Endothelial cell of umbilical vein (primary cell): ENCODE results near the gene MROH7. TPM values are rescaled to one million over a fixed set of nuclear protein-coding genes. Genes with fewer than 3 reads are reported as not detected.

Experiments used
- BruUV-seq: library from RNA; stranded (reverse); fragments of 400-500 nt; replicated peaks from 2 replicates; lab custom pipeline; 2021; lab: Mats Ljungman, UMichigan
- CTCF ChIA-PET: fragments of 300-600, 350-600 bp; sonication (Branson Sonifier 250); formaldehyde crosslinking; loops from one replicate; lab custom pipeline; 2021; ENCODE audit warnings: antibody characterized with exemption, inconsistent platforms; lab: Charles Lee
- POLR2A ChIA-PET: fragments of 300-600, 350-600 bp; sonication (Branson Sonifier 250); formaldehyde crosslinking; loops from one replicate; lab custom pipeline; 2021; ENCODE audit warnings: antibody characterized with exemption, inconsistent platforms; lab: Charles Lee
- DNase-seq: peaks from one replicate; pipeline ENCODE4 v3.0.0-alpha.2; 2011; ENCODE audit warnings: low read depth, low spot score
- FAIRE-seq: peaks from 2 replicates; lab custom pipeline; 2011; peaks lifted over from hg19 to GRCh38; lab: Jason Lieb, UNC
- H2AFZ ChIP-seq: 2 replicates; pipeline ENCODE4 v1.6.0; 2012; ENCODE audit warnings: low read depth, low read length, control low read depth, inconsistent platforms
- H3K27ac ChIP-seq: 2 replicates; pipeline ENCODE4 v1.5.1; 2011; ENCODE audit warnings: low read depth, mild to moderate bottlenecking, control low read depth, low read length, moderate library complexity; ENCODE audit not compliant: insufficient read depth
- H3K27me3 ChIP-seq, 2 experiments: 2 replicates each; pipeline versions ENCODE4 v1.6.0 to v1.6.1; 2011; ENCODE audit warnings: low read length in 2 of 2, mixed read lengths in 1 of 2; ENCODE audit not compliant: control insufficient read depth in 2 of 2, insufficient read depth in 2 of 2
- H3K36me3 ChIP-seq, 2 experiments: 2 replicates in 1 of 2; 3 replicates in 1 of 2; pipeline ENCODE4 v1.5.1; 2011; ENCODE audit warnings: low read length in 2 of 2, mild to moderate bottlenecking in 1 of 2, moderate library complexity in 1 of 2; ENCODE audit not compliant: control insufficient read depth in 2 of 2, insufficient read depth in 2 of 2; ENCODE audit errors: extremely low read depth in 1 of 2
- H3K4me1 ChIP-seq: 3 replicates; pipeline ENCODE4 v1.5.1; 2011; ENCODE audit warnings: mild to moderate bottlenecking, low read length; ENCODE audit not compliant: control insufficient read depth, insufficient read depth; ENCODE audit errors: extremely low read depth
- H3K4me2 ChIP-seq: 2 replicates; pipeline ENCODE4 v1.6.1; 2011; ENCODE audit warnings: low read length, control low read depth, mixed read lengths; ENCODE audit not compliant: insufficient read depth
- H3K4me3 ChIP-seq, 3 experiments: fragments of 200-600 bp in 1 of 3; sonication (generic), shearing (Covaris generic) in 1 of 3; replicated peaks in 1 of 3; 2 replicates each; pipeline ENCODE4 v1.5.1; 2011 to 2016; ENCODE audit warnings: control low read depth in 3 of 3, low read length in 3 of 3, mild to moderate bottlenecking in 2 of 3, inconsistent platforms in 1 of 3, low read depth in 1 of 3, moderate library complexity in 1 of 3; ENCODE audit not compliant: insufficient read depth in 1 of 3
- H3K79me2 ChIP-seq: 2 replicates; pipeline ENCODE4 v1.6.0; 2012; ENCODE audit warnings: low read length, inconsistent platforms; ENCODE audit not compliant: control insufficient read depth, insufficient read depth
- H3K9ac ChIP-seq: replicated peaks from 2 replicates; pipeline ENCODE3; 2011; ENCODE audit warnings: low read length, control low read depth; ENCODE audit not compliant: insufficient read depth; ENCODE audit errors: extremely low read depth
- H3K9me1 ChIP-seq: replicated peaks from 3 replicates; pipeline ENCODE4 v1.6.0; 2011; ENCODE audit warnings: mild to moderate bottlenecking, low read length; ENCODE audit not compliant: control insufficient read depth, insufficient read depth; ENCODE audit errors: extremely low read depth
- H3K9me3 ChIP-seq: replicated peaks from 2 replicates; pipeline ENCODE4 v1.5.1; 2012; ENCODE audit warnings: low read length, inconsistent platforms; ENCODE audit not compliant: control insufficient read depth, insufficient read depth
- H4K20me1 ChIP-seq: replicated peaks from 2 replicates; pipeline ENCODE3; 2011; ENCODE audit warnings: mild to moderate bottlenecking, low read length; ENCODE audit not compliant: control insufficient read depth, insufficient read depth; ENCODE audit errors: extremely low read depth
- EZH2 ChIP-seq: IDR thresholded peaks from 2 replicates; pipeline ENCODE4 v1.6.1; 2012; ENCODE audit warnings: borderline replicate concordance, low read depth, mild to moderate bottlenecking, moderate library complexity, low read length, inconsistent platforms; ENCODE audit not compliant: severe bottlenecking
- FOS ChIP-seq: IDR thresholded peaks from 2 replicates; pipeline ENCODE4 v1.6.1; 2011; ENCODE audit warnings: mild to moderate bottlenecking, low read length, moderate library complexity, borderline replicate concordance; ENCODE audit not compliant: insufficient read depth
- GATA2 ChIP-seq: IDR thresholded peaks from 2 replicates; pipeline ENCODE4 v1.7.0; 2011; ENCODE audit warnings: low read depth, mild to moderate bottlenecking, moderate library complexity, mixed read lengths, low read length; ENCODE audit not compliant: insufficient read length, insufficient read depth
- JUN ChIP-seq: IDR thresholded peaks from 2 replicates; pipeline ENCODE4 v1.6.1; 2011; ENCODE audit warnings: borderline replicate concordance, low read depth; ENCODE audit not compliant: insufficient read length, insufficient read depth
- MYC ChIP-seq: IDR thresholded peaks from one replicate; pipeline ENCODE4 v1.6.1; 2011; ENCODE audit warnings: mild to moderate bottlenecking, low read depth, low read length
- POLR2A ChIP-seq: IDR thresholded peaks from 2 replicates; pipeline ENCODE4 v1.6.1; 2012; ENCODE audit warnings: low read depth, mild to moderate bottlenecking, control low read depth, low read length
- POLR2AphosphoS5 ChIP-seq: IDR thresholded peaks from 2 replicates; pipeline ENCODE4 v1.6.1; 2012; ENCODE audit warnings: low read depth, mild to moderate bottlenecking, control low read depth, low read length, moderate library complexity; ENCODE audit not compliant: insufficient read depth
- dilution Hi-C: fragments of 300-500 bp; cut with MboI; formaldehyde crosslinking; loops from one replicate; pipeline ENCODE4 v1.15.0; 2019; ENCODE audit warnings: low sequenced_read_pairs; ENCODE audit not compliant: extremely low pct_ligation_motif_present
- intact Hi-C: fragments of 100-400 bp; cut with micrococcal nuclease; formaldehyde crosslinking; loops from one replicate; pipeline ENCODE4 v1.10.0; 2022
- polyA plus RNA-seq, 4 experiments: library from polyadenylated mRNA; depleted of rRNA in 3 of 4; stranded (reverse) in 3 of 4; unstranded in 1 of 4; fragments of >200 nt; gene quantifications; 2 replicates each; pipeline versions ENCODE4 v1.2.1 to v1.2.3, GENCODE V29; 2011 to 2012; ENCODE audit warnings: missing spikeins in 1 of 4
- total RNA-seq: library from RNA; stranded (reverse); gene quantifications from 2 replicates; pipeline ENCODE4 v1.2.3, GENCODE V29; 2021
- TF ChIP-seq, protein P1 (sequence below), 2 donors: IDR thresholded peaks; 1 replicate in 1 of 2; 2 replicates in 1 of 2; pipeline ENCODE4 v1.5.1; 2011; ENCODE audit warnings: low read length in 2 of 2, mild to moderate bottlenecking in 2 of 2, moderate library complexity in 2 of 2, control low read depth in 1 of 2, inconsistent platforms in 1 of 2, low read depth in 1 of 2; ENCODE audit not compliant: insufficient read depth in 1 of 2; ENCODE audit errors: extremely low read depth in 1 of 2
- TF ChIP-seq, protein P2 (sequence below): IDR thresholded peaks from 2 replicates; pipeline ENCODE4 v1.6.1; 2011; ENCODE audit not compliant: insufficient read depth, insufficient read length

Gene MROH7
- total and polyA plus RNA-seq, 2 donors (not counting 3 experiments of a cell fraction or from before 2014, with no cell fraction given) = 0.06 to 0.24 TPM

DNA sequence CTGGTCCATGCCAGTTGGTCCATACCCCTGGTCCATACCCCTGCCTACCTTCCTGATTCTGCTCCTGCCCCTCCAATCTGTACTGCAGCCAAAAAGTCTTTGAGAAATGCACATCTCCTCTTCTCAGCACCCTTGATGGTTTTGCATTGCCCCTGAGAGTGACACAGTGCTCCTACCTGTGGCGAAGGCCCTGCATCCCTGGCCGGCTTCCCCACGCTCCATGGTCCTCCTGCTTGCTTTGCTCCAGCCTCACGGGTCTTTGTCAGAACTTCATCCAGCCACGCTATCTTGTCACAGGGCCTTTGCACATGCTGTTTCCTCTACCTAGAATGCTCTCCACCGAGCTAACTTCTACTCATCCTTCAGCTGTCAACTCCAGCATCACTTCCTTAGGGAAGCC, 41.9 kb downstream of the MROH7 start:
- peaks cover 0 to 2% of the 10 kb centered on the region in 2 experiments for H3K27me3 ChIP-seq
- no peaks in the 10 kb centered on the region for H3K4me1 ChIP-seq
- FAIRE-seq (no peak), DNase-seq (no peak)
- no peak overlapping the region for H3K9ac ChIP-seq
- no peaks in the 10 kb centered on the region for H4K20me1 ChIP-seq
- dilution Hi-C loops (no loop called here), intact Hi-C loops (no loop called here)
- ChIA-PET CTCF (no interaction called here), POLR2A (no interaction called here)
- no peaks in the 10 kb centered on the region for H3K36me3 ChIP-seq
- no peak overlapping the region for H3K4me2 ChIP-seq
- H3K9me3 ChIP-seq = no peaks in the 10 kb centered on the region
- no peaks in the 10 kb centered on the region for H3K9me1 ChIP-seq
- TF ChIP-seq POLR2AphosphoS5 (no peak), EZH2 (no peak), GATA2 (no peak), POLR2A (no peak), JUN (no peak), MYC (no peak), FOS (no peak)
- TF ChIP-seq, protein P1, sequence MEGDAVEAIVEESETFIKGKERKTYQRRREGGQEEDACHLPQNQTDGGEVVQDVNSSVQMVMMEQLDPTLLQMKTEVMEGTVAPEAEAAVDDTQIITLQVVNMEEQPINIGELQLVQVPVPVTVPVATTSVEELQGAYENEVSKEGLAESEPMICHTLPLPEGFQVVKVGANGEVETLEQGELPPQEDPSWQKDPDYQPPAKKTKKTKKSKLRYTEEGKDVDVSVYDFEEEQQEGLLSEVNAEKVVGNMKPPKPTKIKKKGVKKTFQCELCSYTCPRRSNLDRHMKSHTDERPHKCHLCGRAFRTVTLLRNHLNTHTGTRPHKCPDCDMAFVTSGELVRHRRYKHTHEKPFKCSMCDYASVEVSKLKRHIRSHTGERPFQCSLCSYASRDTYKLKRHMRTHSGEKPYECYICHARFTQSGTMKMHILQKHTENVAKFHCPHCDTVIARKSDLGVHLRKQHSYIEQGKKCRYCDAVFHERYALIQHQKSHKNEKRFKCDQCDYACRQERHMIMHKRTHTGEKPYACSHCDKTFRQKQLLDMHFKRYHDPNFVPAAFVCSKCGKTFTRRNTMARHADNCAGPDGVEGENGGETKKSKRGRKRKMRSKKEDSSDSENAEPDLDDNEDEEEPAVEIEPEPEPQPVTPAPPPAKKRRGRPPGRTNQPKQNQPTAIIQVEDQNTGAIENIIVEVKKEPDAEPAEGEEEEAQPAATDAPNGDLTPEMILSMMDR (IDR thresholded peaks at IDR 0.05; ENCODE audit: extremely low read depth in 1 of 2, insufficient read depth in 1 of 2, low read depth in 1 of 2, low read length in 2 of 2) = no peak
- TF ChIP-seq, protein P2, sequence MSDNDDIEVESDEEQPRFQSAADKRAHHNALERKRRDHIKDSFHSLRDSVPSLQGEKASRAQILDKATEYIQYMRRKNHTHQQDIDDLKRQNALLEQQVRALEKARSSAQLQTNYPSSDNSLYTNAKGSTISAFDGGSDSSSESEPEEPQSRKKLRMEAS = no peak
- H2AFZ ChIP-seq = no peak overlapping the region
- H3K4me3 ChIP-seq = no peak overlapping the region
- no peak overlapping the region for H3K27ac ChIP-seq
- no TSS peak for BruUV-seq
- no peaks in the 10 kb centered on the region for H3K79me2 ChIP-seq
